ENCODE measurements around the gene RIMKLA.

GRCh38 chr1:42419126-42419821, 38.7 kb downstream of the RIMKLA start:
- TF ChIP-seq, protein P1, sequence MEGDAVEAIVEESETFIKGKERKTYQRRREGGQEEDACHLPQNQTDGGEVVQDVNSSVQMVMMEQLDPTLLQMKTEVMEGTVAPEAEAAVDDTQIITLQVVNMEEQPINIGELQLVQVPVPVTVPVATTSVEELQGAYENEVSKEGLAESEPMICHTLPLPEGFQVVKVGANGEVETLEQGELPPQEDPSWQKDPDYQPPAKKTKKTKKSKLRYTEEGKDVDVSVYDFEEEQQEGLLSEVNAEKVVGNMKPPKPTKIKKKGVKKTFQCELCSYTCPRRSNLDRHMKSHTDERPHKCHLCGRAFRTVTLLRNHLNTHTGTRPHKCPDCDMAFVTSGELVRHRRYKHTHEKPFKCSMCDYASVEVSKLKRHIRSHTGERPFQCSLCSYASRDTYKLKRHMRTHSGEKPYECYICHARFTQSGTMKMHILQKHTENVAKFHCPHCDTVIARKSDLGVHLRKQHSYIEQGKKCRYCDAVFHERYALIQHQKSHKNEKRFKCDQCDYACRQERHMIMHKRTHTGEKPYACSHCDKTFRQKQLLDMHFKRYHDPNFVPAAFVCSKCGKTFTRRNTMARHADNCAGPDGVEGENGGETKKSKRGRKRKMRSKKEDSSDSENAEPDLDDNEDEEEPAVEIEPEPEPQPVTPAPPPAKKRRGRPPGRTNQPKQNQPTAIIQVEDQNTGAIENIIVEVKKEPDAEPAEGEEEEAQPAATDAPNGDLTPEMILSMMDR (conservative IDR thresholded peaks at IDR 0.05; ENCODE audit: low read length) = no peak
- no peak for TF ChIP-seq EZH2phosphoT487 (IDR thresholded peaks at IDR 0.05; ENCODE audit: borderline replicate concordance, low read depth, low read length)
